ENCODE results near the gene GNPTG.

The GNPTG gene

DNA sequence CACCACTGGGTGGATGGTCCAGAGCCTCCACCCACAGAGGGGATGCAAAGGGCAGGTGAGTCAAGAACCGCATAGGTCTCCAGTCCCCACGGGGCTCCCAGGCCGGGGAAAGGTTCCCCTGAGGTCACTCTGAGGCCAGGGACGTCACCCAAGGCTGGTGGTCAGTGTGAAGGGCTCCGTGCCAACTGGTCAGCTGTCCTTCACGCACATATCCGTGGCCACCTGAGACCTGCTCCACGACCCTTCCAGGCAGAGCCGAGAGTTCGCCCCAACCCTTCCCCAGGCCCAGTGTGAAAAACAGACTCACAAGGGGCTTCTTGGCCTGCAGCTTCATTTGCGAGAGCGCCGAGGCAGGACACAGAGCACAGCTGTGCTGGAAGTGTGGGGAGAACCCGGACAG is 2.8 kb upstream of the GNPTG start:
- no peak for DNase-seq

DNA sequence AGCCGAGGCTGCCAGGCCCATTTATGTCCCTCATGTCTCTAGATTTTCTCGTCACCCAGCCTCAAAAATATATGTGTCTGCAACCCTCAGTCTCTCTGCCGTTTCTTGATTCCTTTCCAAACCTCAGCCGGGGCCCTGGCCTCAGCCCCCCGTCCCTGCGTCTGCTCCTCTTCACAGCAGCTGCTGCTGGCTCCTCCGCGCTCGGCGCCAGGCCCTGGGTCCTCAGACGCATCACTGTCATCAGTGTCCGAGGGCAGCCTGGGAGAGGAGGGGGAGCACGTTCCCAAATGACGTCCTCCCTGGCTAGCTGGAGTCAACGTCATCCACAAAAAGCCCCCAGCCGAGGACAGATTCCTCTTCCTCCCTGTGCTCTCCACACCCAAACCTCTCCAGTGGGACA is 2.4 kb upstream of the GNPTG start:
- no peak for DNase-seq

DNA sequence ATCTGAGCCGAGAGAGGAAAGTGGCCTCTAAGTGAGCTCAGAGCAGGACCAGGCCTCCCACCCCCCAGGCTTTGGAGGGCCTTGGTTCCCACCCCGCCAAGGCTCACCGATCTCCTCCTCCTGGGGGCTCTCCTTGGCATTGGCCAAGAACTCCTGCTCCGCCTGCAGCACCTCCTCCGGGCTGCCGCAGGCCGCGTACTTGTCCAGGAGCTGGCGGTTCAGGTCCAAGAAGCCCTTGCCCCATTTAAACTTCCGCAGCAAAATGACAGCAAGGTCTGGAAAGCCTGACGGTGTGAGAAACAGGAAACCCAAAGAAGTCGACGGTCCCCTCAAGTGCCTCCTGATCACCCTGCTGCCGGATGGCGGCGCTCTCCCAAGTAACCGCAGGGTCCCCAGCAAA is 1.8 kb upstream of the GNPTG start:
- DNase-seq = no peak

DNA sequence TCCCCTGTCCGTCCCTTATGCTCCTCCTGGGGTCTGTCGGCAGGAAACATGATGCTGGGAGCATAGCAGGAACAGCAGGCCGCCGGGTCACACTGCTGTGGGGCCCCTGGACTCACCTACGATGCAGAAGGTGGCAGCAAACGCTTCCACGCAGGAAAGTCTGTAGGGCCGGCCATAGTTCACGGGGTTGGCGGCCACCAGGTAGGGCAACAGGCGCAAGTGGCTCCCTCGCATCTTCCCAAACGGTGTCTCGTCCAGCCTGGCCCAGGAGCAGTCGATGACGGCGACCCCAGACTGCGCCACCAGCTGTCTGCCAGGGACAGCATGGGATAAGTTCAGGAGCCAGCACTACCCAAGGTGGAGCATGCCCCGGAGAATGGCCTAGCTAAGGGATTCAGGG is 1.0 kb upstream of the GNPTG start:
- no peak for DNase-seq

DNA sequence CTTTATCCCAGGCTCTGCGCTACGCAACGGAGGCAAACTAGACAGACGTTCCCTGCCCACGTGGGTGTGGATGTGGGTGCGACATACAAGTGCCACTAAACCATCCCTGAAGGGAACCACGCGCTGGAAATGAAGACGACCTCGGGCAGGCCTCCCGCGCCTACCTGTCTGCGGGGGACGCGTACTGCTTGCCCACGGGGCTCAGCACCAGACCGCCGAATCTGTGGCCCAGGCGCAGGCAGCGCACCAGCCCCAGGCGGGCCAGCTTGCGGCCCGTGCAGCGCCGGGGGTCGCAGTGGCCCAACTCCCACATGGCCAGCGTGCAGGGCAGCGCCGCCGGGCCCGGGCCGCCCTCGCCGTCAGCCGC is 533 bp upstream of the GNPTG start:
- no peak for DNase-seq

DNA sequence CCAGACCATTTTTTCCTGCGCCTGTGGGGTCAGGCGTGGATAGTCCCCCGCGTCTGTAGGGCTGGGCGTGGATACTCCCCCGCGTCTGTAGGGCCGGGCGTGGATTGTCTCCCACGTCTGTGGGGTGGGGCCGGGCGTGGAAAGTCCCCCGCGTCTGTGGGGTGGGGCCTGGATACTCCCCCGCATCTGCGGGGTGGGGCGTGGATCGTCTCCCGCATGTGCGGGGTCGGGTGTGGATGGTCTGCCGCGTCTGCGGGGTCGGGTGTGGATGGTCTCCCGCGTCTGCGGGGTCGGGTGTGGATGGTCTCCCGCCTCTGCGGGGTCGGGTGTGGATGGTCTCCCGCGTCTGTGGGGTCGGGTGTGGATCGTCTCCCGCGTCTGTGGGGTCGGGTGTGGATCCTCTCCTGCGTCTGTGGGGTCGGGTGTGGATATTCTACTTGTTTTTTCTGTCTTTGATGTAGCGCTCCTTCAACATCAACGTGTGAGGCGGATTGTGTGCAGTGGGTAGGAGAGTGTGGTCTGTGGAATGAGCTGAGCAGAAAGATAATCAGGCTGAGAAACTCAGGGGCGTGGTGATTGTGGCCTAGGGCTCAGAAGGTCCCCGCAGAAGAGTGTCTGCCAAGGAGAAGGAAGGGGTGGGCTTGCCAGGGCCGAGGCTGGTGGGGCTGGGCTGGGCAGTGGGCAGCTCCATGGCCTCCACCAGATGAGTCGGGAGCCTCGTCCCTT is 3.2 kb downstream of the GNPTG start:
- DNase-seq = no peak

DNA sequence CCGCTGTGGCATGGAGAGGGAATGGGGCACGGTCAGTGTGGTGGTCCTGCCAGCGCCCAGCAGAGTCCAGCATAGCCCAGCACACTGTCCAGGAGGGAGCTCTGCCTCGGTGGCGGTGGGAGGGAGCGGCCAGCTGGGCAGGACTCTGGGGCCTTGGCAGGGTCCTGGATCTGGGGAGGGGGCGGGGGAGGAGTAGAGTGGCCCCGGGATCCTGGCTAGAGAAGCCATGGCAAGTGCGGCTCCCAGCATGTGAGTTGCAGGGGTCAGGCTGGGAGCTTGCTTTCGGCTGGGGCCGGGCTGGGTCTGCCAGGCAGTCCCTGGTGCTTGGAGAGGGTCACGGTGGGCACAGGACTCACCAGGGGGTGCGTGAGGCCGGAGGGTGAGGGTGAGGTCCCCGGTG is 3.9 kb downstream of the GNPTG start:
- DNase-seq = no peak

DNA sequence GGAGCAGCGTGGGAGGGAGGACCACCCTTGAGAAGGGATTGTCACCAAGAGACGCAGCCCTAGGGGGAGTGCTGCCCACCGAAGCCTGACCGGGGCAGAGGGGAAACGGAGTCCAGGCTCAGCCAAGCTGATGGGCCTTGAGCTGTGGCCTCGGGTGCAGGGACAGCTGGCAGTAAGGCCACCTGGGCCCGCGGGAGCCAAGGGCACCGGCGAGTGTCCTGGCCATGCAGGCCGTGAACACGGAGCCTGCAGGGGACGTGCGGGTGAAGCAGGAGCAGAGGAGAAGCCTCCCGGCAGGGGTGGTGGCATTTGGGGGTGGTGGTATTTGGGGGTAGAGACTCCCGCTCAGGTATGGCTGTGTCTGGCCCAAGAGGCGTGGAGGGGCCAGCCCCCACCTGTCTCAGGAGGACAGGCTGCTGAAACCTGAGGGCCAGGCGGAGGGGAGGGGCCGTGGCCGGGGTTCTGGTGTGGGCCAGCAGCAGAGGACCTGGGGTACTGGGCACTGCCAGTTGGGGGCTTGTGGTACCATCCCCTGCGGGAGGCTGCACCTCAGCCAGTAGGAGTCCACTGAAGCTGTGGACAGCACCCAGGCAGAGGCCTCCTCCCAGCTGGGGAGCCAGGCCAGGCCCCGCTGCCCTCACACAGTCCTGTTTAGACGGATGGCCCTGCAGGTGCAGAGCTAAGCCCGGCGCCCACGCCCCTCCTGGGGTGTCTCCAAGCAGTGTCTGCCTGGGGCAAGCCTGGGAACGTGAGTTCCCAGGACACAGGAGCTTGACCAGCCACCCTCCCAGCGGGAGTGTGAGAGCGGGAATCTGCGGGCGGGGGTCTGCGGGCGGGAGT is 4.5 kb downstream of the GNPTG start:
- no peak for DNase-seq

DNA sequence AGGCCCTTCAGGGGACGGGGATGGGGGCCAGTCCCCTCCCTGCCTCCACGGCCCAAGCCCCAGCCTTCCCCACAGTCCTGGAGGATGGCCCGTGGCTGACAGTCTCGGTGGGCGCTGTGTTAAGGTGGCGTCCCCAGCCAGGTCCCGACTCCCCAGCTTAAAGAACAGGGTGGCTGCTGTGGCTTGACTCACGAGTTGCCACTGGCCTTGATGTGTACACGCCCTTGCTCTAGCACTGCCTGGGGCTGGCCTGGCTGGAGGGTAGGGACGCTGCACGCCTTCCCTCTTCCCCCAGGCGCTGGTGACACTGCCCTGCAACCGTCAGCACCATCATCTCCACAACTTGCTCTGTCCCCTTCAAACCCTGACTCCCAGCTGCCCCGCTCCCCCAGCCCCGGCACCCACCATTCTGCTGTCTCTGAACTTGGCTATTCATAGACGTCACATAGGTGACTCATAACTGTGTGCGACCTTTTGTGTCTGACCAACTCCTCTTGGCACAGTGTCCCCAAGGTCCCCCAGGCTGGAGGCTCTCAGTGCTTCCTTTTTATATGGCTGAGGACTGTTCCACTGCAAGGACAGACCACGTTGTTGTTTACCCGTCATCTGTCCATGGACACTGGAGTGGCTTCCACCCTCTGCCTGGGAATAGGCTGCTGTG is 6.3 kb downstream of the GNPTG start:
- no peak for DNase-seq

DNA sequence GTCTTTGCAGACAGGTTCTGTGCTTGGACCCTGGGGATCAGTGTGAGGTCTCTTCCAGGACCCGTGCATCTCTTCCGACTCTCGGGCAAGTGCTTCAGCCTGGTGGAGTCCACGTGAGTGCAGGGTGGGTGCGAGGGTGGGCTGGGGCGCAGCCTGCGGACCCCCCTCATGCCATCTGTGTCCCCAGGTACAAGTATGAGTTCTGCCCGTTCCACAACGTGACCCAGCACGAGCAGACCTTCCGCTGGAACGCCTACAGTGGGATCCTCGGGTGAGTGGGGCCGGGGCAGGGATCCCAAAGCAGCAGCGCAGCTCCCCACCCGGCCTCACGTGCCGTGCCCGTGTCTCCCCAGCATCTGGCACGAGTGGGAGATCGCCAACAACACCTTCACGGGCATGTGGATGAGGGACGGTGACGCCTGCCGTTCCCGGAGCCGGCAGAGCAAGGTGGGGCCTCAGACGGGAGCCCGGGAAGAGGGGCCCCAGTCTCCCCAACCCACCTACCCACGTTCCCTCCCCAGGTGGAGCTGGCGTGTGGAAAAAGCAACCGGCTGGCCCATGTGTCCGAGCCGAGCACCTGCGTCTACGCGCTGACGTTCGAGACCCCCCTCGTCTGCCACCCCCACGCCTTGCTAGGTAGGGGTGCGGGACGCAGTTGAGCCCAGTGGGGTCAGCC is 10.1 kb downstream of the GNPTG start:
- DNase-seq = no peak

DNA sequence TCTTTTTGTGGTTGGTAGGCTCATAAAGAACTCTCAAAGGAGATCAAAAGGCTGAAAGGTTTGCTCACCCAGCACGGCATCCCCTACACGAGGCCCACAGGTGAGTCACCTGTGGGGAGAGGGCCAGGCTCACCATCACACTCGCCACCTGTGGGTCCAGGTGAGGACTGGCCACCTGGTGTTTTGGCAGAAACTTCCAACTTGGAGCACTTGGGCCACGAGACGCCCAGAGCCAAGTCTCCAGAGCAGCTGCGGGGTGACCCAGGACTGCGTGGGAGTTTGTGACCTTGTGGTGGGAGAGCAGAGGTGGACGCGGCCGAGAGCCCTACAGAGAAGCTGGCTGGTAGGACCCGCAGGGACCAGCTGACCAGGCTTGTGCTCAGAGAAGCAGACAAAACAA is 11.1 kb downstream of the GNPTG start:
- DNase-seq = no peak

DNA sequence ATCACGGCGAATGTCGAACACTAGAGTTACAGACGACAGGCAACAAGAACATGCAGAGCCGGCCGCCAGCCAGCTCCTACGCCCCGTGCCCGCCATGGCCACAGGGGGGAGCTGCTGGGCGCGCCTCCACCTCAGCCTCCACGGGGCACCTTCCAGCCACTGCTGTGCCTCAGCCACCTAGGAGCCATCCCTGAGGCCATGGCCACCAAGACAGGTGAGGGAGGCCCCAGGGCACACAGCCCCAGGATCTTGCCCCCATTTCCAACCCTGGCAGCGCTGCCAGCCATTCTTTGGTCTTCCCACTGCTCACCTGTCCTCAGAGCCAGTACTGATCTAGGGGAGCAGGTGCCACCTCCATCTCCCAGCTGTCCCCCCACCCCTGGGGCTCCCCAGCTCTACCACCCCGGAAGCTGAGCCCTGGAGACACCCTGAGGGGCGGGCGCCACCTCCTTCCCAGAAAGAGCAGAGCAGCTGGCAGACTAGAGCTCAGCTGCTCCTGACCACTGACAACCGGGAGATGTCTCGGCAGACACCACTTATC is 11.8 kb downstream of the GNPTG start:
- DNase-seq = peak; percentile 67

DNA sequence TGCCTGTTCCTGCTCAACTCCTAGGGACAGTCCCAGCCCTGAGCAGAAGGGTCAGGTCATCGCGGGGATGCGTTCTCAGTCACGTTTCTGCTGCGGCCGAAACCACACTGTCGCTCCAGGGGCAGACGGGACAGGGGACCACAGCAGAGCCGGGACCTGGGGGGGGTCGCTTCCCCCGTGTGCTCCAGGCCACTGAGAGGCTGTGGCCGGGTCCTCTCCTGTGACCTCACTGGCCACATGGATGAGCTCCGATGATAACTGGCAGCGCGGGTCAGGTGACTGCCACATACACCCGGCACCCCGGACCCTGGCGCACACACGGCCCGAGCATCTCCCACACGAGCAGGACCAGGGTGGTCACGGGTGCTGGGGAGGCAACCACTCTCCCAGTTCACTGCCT is 12.8 kb downstream of the GNPTG start:
- no peak for DNase-seq

DNA sequence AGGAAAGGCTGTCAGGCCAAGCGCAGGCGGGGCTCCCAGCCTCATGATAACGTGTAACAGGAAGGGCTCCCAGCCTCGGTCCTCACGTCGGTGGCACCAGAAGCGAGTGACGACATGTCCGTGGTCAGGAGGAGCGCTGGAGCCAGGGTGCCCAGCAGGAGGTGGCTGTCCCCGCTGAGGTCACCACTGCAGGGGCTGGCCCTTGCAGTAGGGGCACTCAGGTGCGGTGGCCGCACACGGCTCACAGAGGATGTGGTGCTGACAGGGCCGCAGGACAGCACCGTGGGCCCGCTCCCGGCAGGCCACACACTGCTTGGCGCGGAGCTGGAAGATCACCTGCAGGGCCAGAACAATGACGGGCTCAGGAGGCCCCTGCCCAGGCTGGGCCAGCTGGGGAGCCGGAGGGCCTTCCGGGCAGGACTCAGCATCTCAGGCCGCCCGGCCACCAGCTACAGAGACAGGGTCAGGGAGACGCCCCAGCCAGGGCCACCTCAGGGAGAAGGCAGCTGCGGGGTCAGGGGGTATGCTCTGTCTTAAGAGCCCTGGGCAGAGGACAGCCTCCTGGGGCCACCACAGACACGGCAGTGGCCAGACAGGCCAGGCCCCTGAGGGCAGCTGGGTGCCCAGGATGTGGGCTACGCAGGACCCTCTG is 14.5 kb downstream of the GNPTG start:
- DNase-seq = no peak

DNA sequence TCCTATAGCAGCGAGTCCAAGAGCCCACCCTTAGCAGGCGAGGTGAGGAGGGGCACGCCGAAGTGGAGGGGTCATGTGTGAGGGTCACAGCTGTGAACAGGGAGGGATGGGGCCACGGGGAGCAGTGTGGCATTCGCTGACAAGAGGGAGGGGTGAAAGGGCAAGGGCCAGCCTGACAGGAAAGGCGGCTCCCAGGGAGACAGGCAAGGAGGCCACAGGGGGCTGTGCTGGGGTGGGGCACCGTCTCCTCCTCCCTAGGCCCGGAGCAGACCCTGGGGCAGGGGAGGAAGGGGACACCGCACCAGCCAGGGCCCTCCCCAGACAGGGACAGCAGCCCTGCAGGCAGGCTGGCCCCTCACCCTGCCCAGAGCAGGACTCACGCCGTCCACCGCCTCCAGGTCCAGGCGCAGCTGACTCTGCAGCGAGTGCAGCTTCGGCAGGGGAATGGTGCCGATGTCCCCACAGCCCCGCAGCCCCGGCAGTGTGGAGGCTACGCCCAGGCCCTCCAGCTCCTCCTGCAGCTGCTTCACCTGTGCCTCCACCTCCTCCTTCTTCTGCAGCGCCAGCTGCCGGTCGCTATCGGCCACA is 15.1 kb downstream of the GNPTG start:
- no peak for DNase-seq

DNA sequence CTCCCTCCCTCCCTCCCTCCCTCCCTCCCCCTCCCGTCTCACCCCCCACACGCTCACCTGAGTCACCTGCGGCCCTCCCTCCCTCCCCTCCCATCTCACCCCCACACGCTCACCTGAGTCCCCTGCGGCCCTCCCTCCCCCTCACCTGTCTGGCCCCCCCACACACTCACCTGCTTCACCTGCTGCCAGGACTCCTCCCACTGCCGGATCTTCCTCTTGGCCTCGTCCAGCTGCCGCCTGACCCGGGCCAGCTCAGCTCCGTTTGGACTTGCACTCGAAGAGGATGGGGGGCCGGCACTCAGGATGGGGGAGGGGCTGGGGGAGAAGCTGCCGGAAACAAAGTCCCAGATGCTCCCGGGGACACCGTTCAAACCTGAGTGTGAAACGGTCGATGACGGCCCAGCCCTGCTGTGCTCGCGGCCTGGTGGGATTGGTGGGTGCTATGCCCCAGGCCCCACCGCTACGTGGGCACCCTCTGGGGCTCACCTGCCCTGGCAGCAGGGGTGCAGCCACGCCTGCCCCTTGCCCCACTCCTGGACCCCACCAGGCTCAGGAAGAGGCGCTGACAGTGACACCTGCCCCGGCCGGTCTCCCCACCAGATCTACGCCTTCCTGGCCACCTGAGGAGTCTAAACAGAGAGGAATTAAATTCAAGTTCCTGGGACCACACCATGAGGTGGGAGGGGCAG is 15.9 kb downstream of the GNPTG start:
- no peak for DNase-seq

DNA sequence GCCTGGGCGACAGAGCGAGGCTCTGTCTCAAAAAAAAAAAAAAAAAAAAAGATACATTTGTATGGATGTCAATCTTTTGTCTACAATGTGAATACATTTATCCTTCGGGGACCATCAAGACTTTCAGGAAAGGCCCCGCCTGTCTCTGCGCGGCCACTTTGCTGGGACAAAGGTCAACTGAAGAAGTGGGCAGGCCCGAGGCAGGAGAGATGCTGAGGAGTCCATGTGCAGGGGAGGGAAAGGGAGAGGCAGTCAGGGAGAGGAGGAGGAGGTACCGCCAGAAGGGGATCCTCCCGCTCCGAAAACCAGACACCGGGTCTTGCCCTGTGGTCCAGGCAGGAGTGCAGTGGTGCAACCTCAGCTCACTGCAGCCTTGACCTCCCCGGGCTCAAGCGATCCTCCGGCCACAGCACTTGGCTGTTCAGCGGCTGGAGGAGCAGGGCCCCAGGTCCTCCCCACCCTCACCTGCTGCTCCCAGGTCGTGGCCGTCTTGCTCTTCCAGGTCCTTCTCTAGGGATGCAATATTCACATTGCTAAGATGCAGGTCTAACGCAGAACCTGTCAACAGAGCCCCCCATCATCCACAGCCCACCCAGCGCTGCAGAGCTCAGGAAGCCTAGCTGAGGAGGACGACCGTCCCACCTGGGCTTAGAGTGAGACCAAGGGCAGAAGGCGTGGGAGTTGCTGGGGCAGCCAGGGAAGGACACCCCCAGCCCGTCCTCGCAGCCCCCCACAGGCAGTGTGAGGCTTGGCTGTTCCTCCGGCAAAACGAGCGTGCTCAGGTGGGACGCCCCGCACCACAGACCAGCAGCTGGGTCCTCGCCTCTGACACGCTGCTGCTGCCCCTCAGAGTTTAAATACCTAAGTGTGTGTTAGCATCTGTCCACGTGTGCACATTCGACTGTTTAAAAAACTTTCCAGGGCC is 19.6 kb downstream of the GNPTG start:
- no peak for DNase-seq

DNA sequence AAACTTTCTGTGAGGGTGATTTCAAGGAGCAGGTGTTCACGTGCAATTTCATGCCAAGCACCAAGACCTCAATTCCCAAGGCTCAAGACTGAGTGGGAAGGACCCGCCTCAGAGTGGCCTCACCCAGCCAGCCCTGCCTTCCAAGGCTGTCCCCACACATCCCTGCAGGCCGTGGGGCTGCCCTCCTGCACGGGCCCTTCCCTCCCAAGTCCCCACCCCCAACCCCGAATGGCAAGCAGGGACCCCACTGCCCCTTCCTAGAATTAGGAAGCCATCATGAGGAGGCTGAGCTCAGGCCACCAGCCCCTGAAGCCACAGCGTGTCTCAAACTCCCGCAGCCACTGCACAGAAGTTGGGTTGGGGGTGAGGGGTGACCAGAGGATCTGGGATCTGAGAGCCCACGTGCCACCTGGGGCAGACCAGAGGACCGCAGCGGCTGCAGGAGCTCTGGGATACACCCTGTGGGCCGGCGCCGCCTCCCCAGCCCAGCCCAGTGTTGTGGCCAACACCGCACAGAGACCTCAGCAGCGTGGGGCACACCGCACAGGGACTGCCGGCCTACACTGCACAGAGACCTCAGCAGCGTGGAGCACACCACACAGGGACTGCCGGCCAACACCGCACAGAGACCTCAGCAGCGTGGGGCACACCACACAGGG is 20.7 kb downstream of the GNPTG start:
- DNase-seq = no peak

DNA sequence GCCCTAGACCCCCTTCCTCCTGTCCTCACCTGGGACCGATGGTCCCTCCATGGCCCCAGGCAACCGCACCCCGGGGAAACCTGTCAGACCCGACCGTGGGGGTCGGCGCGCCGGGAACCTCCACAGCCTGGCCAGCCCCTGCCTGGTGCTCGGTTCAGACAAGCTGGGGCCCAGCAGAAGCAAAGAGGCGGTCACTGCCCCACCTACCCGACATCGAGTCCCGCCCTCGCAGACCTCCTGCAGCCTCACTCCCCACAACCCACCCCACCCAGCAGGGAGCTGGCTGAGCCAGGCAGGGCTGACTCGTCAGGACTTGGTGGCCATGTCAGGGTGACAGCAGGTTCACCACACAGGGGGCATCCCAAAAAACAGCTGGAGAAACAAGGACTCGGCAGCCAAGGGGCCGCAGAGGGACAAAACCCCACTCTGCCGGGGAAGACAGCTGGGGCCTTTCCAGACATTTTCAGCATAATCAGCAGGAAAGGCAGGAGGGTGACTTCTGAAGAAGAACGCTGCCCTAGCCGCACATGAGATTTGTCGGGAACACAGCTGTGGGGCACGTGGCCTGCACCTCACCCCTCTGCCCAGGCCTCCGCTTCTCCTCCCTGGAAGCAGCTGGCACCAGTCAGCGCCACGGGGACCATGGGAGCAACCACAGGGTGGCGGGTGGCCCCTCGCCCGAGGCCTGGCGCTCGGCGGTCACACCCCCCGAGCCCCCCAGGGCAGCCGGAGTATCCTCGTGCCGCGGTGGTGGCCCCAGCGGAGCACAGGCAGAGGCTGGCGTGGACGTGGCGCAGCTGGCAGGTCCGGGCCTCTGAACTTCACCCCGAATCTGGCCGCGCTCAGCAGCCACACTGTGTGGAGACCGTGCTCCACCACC is 22.9 kb downstream of the GNPTG start:
- DNase-seq = no peak

Data from activated gamma-delta T cell treated with Interleukin-2 at 50 U/mL for 16 hours (primary cell).